Fibroblast of lung (primary cell): Measurements from ENCODE around the gene STOML3. TPM values are rescaled to one million over a fixed set of nuclear protein-coding genes. Genes with fewer than 3 reads are reported as not detected.

Source experiments
- DNase-seq, 2 donors: peaks; one replicate each; pipeline versions ENCODE4 v3.0.0 to v3.0.0-alpha.2; 2010; ENCODE audit warnings: low read depth in 2 of 2
- H2AFZ ChIP-seq: 2 replicates; pipeline ENCODE4 v1.5.1; 2012; ENCODE audit warnings: low read length, control low read depth, inconsistent platforms
- H3K27ac ChIP-seq: 2 replicates; pipeline ENCODE4 v1.5.1; 2011; ENCODE audit warnings: low read length, control low read depth; ENCODE audit not compliant: insufficient read depth
- H3K27me3 ChIP-seq: 2 replicates; pipeline ENCODE4 v1.5.1; 2011; ENCODE audit warnings: mild to moderate bottlenecking, low read length; ENCODE audit not compliant: control insufficient read depth, insufficient read depth
- H3K36me3 ChIP-seq: 2 replicates; pipeline ENCODE4 v1.5.1; 2011; ENCODE audit warnings: low read length; ENCODE audit not compliant: control insufficient read depth, insufficient read depth
- H3K4me1 ChIP-seq: 2 replicates; pipeline ENCODE4 v1.5.1; 2011; ENCODE audit warnings: low read length; ENCODE audit not compliant: control insufficient read depth, insufficient read depth; ENCODE audit errors: extremely low read depth
- H3K4me2 ChIP-seq: 2 replicates; pipeline ENCODE4 v1.5.1; 2011; ENCODE audit warnings: low read length, control low read depth; ENCODE audit not compliant: insufficient read depth; ENCODE audit errors: extremely low read depth
- H3K4me3 ChIP-seq, 4 experiments: fragments of 200-600 bp in 1 of 4; sonication (generic) in 1 of 4; replicated peaks in 1 of 4; 2 replicates each; pipeline ENCODE4 v1.5.1; 2011 to 2016; ENCODE audit warnings: low read length in 4 of 4, low read depth in 3 of 4, mild to moderate bottlenecking in 3 of 4, control low read depth in 2 of 4, inconsistent platforms in 1 of 4, mixed read lengths in 1 of 4; ENCODE audit not compliant: insufficient read depth in 1 of 4; ENCODE audit errors: control extremely low read depth in 1 of 4
- H3K79me2 ChIP-seq: 2 replicates; pipeline ENCODE4 v1.5.1; 2012; ENCODE audit warnings: mild to moderate bottlenecking, low read length, inconsistent platforms; ENCODE audit not compliant: control insufficient read depth, insufficient read depth
- H3K9ac ChIP-seq: 2 replicates; pipeline ENCODE4 v1.5.1; 2011; ENCODE audit warnings: mild to moderate bottlenecking, low read length, control low read depth; ENCODE audit not compliant: insufficient read depth
- H3K9me3 ChIP-seq: 2 replicates; pipeline ENCODE4 v1.5.1; 2012; ENCODE audit warnings: low read depth, low read length; ENCODE audit not compliant: control insufficient read depth, insufficient read depth
- H4K20me1 ChIP-seq: 2 replicates; pipeline ENCODE4 v1.5.1; 2011; ENCODE audit warnings: low read length; ENCODE audit not compliant: control insufficient read depth, insufficient read depth; ENCODE audit errors: extremely low read depth
- EZH2 ChIP-seq: IDR thresholded peaks from 2 replicates; pipeline ENCODE4 v1.5.1; 2012; ENCODE audit warnings: low read length, control low read depth, mild to moderate bottlenecking; ENCODE audit errors: missing control alignments
- polyA plus RNA-seq, 2 donors: library from polyadenylated mRNA; depleted of rRNA in 1 of 2; stranded (reverse) in 1 of 2; unstranded in 1 of 2; fragments of >200 nt; gene quantifications; 2 replicates each; pipeline ENCODE4 v1.2.1, GENCODE V29; 2011 to 2012; ENCODE audit warnings: missing spikeins in 1 of 2
- total RNA-seq: library from RNA; depleted of rRNA; stranded (reverse); fragments of >200 nt; gene quantifications from 2 replicates; pipeline ENCODE4 v1.2.1, GENCODE V29; 2014
- TF ChIP-seq, protein P1 (sequence below), 2 donors: IDR thresholded peaks in 1 of 2; conservative IDR thresholded peaks in 1 of 2; 1 replicate in 1 of 2; 2 replicates in 1 of 2; pipeline ENCODE4 v1.5.1; 2011 to 2012; ENCODE audit warnings: low read length in 2 of 2, control low read depth in 1 of 2, inconsistent platforms in 1 of 2, low read depth in 1 of 2, mild to moderate bottlenecking in 1 of 2

Gene STOML3
- total and polyA plus RNA-seq, 2 donors (not counting 1 experiment from before 2014, with no cell fraction given) = not detected

- Histone ChIP-seq H3K36me3 (no peaks in the 10 kb centered on the region), H2AFZ (no peak overlapping the region), H3K79me2 (no peaks in the 10 kb centered on the region), H3K9ac (no peak overlapping the region), H3K4me1 (no peaks in the 10 kb centered on the region), H4K20me1 (no peaks in the 10 kb centered on the region), H3K9me3 (no peaks in the 10 kb centered on the region), H3K27ac (no peak overlapping the region), H3K4me3 (no peak overlapping the region), H3K27me3 (no peaks in the 10 kb centered on the region), H3K4me2 (no peak overlapping the region)
- DNase-seq = no peak
- no peak for TF ChIP-seq EZH2
- TF ChIP-seq, protein P1, sequence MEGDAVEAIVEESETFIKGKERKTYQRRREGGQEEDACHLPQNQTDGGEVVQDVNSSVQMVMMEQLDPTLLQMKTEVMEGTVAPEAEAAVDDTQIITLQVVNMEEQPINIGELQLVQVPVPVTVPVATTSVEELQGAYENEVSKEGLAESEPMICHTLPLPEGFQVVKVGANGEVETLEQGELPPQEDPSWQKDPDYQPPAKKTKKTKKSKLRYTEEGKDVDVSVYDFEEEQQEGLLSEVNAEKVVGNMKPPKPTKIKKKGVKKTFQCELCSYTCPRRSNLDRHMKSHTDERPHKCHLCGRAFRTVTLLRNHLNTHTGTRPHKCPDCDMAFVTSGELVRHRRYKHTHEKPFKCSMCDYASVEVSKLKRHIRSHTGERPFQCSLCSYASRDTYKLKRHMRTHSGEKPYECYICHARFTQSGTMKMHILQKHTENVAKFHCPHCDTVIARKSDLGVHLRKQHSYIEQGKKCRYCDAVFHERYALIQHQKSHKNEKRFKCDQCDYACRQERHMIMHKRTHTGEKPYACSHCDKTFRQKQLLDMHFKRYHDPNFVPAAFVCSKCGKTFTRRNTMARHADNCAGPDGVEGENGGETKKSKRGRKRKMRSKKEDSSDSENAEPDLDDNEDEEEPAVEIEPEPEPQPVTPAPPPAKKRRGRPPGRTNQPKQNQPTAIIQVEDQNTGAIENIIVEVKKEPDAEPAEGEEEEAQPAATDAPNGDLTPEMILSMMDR (conservative IDR thresholded peaks at IDR 0.05 in 1 of 2, IDR thresholded peaks at IDR 0.05 in 1 of 2; ENCODE audit: low read depth in 1 of 2, low read length in 2 of 2) = no peak
These were observed 37.8 kb downstream of the STOML3 start for GRCh38 chr13:38952827-38953226.

GRCh38 chr13:38951525-38952313, 38.9 kb downstream of the STOML3 start:
- DNase-seq = no peak
- Histone ChIP-seq H2AFZ (no peak overlapping the region), H3K4me3 (no peak overlapping the region), H3K9me3 (no peaks in the 10 kb centered on the region), H3K79me2 (no peaks in the 10 kb centered on the region), H3K4me2 (no peak overlapping the region), H3K36me3 (no peaks in the 10 kb centered on the region), H3K9ac (no peak overlapping the region), H3K27ac (no peak overlapping the region), H4K20me1 (no peaks in the 10 kb centered on the region), H3K4me1 (no peaks in the 10 kb centered on the region), H3K27me3 (no peaks in the 10 kb centered on the region)
- TF ChIP-seq EZH2 = no peak
- TF ChIP-seq, protein P1 (conservative IDR thresholded peaks at IDR 0.05 in 1 of 2, IDR thresholded peaks at IDR 0.05 in 1 of 2; ENCODE audit: low read depth in 1 of 2, low read length in 2 of 2) = no peak

GRCh38 chr13:38950987-38951386, 39.6 kb downstream of the STOML3 start:
- no peak for DNase-seq
- Histone ChIP-seq H3K9ac (no peak overlapping the region), H3K79me2 (no peaks in the 10 kb centered on the region), H3K4me1 (no peaks in the 10 kb centered on the region), H3K4me3 (no peak overlapping the region), H4K20me1 (no peaks in the 10 kb centered on the region), H3K27me3 (no peaks in the 10 kb centered on the region), H3K4me2 (no peak overlapping the region), H3K27ac (no peak overlapping the region), H3K36me3 (no peaks in the 10 kb centered on the region), H2AFZ (no peak overlapping the region), H3K9me3 (no peaks in the 10 kb centered on the region)
- TF ChIP-seq EZH2 = no peak
- TF ChIP-seq, protein P1 (conservative IDR thresholded peaks at IDR 0.05 in 1 of 2, IDR thresholded peaks at IDR 0.05 in 1 of 2; ENCODE audit: low read depth in 1 of 2, low read length in 2 of 2) = no peak
